NCI-H774 (cell line): Measurements from ENCODE around the gene BET1L.
"Not testable (repeated sequence)": the region's sequence is repeated elsewhere in the genome, so short reads cannot be mapped to it uniquely, and the experiment has no call there.

Experiments
- DNase-seq: peaks from one replicate; lab custom pipeline; 2025; lab: John Stamatoyannopoulos, UW

The BET1L gene

DNA sequence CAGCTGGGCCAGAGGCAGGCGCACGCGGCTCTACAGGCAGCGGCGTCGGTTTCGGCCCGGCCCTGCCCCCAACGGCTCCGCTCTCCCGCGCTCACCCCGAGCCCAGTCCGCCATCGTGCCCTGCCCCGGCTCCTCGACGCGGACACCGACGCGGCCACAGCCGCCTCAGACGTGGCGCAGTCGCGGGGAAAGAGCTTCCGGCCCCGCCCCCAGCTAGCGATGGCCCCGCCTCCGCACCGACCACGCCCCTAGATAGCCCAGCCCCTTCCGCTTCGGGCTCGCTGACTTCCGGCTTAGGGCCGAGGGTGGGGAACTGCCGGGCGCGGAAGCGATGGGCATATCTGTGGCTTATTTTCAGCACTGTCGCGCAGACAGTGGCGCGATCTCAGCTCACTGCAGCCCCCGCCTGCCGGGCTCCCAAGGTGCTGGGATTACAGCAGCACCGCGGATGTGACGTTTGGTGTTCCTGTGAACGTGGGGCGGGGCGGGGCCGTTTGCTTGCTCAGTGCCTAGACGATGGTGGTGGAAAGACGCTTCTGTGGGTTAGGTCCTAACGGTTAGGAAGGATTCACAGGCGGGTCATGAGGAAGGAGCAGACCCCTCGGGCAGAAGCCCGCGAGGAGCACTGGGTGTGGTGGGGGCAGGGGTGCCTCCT lies at the start of gene BET1L, which contains the start of gene RIC8A:
Gene BET1L, minus strand, starts transcription at position 192 of the 655 bp plus-strand sequence. Its CDS starts 78 bp downstream, at position 114.
Gene RIC8A, plus strand, starts transcription at position 501 of the 655 bp plus-strand sequence. CDS start 1,147 bp downstream, outside the sequence.
- peak; percentile 86 for DNase-seq

DNA sequence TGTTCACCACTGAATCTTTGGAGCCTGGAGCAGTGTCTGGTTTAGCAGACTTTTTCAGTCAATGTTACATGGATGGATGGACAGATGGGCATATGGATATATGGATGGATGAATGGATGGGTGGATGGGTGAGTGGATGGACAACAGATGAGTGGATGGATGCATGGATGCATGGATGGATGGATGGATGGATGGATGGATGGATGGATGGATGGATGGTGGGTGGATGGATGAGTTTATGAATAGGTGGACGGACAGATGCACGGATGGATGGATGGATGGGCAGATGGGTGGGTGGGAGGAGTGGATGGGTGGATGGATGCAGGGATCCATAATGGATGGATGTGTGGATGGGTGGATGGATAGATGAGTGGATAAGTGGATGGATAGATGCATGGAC lies 48.6 kb upstream of the BET1L start:
- DNase-seq: no peak

DNA sequence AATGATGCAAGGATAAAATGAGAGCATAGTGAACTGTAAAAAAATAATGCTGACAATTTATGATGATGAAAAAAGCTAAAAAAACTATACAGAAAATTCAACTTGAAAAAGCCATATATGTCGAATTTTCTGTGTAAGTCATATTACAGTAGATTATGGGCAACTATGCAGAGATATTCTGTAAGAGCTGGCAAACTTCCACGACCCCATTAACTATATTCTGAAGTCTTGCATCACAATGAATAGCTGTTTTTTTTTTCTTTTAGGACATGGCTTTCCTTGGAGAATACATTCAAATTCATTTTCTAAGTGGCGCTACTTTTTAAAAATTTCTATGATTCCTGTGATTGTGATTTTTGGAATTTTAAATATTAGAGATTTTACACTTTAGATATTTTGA lies 48.0 kb upstream of the BET1L start:
- no peak for DNase-seq

- DNase-seq: no peak
Observed at GRCh38 chr11:253886-254270, 46.7 kb upstream of the BET1L start.

- DNase-seq: no peak
Observed at GRCh38 chr11:253160-253885, 46.1 kb upstream of the BET1L start.

DNA sequence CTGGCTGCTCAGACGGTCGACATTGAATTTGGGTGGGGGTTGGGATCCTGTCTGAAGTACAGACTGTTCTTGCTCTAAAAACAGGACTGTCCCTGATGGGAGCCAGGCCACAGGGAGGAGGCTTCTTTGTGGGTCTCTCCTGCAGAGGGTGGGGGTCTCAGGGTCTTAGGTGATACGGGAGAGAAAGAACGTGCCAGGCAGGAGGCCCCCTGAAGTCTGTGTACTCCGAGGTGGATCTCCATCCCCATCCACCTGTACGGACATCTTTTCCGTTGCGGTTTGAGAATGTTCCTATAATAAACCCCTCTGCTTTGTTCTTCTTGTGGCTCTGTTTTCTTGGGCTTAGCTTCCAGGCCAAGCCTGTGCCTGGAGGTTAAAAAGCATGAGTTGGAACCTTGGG lies 45.5 kb upstream of the BET1L start:
- DNase-seq: no peak

GRCh38 chr11:251550-251949 lies 44.4 kb upstream of the BET1L start:
- DNase-seq: no peak

GRCh38 chr11:250740-251299 lies 43.6 kb upstream of the BET1L start:
- no peak for DNase-seq

GRCh38 chr11:250274-250673 lies 43.1 kb upstream of the BET1L start:
- no peak for DNase-seq

DNA sequence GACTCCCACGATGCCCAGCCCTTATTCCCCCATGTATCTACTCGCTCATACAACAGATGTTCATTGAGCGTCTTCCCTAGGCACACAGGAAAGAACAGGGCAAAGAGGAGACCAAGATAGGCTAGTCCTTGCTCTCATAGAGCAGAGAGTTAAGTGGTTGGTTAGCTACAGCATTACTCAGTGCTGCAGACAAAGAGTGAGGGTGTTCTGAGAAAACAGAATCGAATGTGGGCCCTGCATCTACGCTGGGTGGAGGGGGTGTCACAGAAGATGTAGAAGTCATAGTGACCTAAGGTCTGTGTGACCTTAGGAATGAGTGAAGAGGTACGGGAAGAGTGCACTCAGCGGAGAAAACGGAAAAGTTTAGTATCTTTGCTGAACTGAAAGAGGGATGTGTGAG lies 41.9 kb upstream of the BET1L start:
- DNase-seq: no peak

DNA sequence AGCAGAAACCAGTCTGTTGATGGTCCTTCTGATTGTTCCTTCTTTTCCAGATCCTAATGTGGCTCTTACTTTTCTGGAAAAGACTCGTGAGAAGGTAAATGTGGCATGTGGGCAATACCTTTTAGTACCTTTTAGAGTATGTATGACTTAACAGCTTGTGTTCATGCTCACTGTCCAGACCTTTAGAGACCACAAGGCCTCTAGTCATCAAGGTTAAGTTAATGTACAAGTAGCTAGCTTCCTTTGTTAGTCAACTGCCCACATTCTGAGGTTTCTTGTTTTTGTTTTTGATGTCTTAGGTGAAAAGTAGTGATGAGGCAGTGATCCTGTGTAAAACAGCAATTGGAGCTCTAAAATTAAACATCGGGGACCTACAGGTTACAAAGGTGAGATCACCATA lies 37.2 kb upstream of the BET1L start:
- no peak for DNase-seq

DNA sequence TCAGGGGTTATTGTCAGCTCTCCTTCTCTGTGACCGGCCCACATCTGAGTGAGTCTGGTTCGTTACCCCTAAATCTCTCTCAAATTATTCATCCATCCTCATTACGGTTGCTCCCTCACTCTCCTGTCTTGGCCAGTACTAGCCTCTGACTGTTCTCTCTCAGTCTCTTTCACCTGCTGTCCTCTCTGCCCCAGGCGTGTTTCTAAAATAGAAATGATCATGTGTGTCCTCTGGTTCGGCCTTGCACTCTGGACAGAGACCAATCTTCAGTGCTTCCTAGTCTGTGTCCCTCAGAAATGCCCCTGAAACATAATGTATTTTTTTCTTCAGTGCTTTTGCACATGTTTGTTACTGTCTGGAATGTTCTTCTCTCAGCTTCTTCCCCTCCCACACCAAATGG lies 34.4 kb upstream of the BET1L start:
- DNase-seq: no peak

- DNase-seq: no peak
Observed at GRCh38 chr11:240315-240714, 33.1 kb upstream of the BET1L start.

- DNase-seq: not testable (repeated sequence)
Observed at GRCh38 chr11:238346-238745, 31.1 kb upstream of the BET1L start.

DNA sequence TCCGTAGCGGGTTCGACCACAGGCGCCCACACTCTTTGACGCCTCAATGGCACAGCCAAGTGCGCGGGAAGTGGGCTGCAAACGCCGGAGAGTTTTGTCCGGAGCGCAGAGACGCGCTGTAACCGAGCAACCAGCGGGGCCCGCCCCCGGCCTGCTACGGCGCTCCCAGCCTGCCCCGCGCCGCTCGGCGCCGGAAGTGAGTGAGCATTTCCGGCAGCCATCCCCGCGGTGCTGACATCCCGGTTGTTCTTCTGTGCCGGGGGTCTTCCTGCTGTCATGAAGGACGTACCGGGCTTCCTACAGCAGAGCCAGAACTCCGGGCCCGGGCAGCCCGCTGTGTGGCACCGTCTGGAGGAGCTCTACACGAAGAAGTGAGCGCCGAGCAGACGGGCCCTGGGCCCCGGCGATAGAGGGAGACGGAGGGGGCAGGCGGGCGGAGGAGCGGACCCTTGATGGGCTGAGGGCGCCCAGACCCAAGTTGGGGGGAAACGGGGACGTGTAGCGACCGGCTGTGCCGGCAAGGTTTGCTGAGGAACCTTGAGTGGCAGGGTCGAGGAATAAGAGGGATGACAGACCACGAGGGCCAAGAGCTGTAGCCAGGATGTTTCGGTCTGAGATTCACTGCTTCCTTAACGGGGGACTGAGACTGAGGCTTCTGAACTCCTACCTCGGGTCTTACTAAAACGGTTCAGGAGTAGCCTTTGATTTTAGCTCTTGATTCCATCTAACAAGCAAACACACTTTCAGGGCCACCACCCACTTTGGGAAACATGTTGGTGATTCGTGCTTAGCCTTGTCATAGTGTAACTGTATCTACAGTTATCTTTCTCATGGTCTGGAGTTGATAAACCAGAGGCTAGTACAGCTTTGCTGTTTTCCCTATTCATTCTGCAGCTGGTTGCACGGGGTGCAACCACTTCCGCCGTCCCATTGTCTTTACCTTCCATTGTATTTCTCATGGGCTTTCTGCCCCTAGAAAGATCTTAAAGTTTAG lies 29.9 kb upstream of the BET1L start, which contains the start of gene PSMD13:
Gene PSMD13, plus strand, starts transcription at position 203 of the 994 bp plus-strand sequence. Its CDS starts 74 bp downstream, at position 277.
- DNase-seq: peak; percentile 73

- peak; percentile 73 for DNase-seq
Observed at GRCh38 chr11:235997-236773, 29.0 kb upstream of the BET1L start, which contains the start of gene SIRT3. Gene SIRT3, minus strand, starts transcription at chr11:236342. Its CDS starts 14 bp downstream, at chr11:236328.

DNA sequence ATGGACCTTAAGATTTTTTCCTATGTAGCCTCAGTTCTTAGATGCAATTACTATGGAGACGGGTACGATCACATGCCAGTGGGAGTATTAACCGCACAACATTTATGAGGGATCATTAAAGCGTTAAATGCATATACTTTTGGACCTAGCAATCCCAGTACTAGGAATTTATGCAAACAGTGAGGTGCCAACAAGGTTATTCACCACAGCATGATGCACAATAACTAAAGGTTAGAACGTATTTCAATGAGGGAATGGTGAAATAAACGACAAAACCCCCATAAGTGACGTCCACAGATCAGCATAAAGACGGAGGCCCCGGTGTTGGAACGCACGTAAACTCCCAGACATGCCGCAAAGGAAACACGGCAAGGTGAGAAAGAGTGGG lies 28.4 kb upstream of the BET1L start:
- DNase-seq: no peak

DNA sequence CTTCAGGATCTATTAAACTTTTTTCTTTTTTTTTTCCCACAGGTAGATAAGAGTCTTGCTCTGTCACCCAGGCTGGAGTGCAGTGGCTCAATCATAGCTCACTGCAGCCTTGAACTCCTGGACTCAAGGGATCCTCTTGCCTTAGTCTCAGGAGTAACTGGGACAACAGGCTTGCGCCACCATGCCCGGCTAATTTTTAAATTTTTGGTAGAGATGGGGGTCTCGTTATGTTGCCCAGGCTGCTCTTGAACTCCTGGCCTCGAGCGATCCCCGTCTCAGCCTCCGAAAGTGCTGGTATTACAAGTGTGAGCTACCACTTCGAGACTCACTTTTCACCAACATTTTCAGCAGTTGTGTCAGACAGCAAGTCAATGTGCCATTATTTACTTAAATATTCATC lies 28.0 kb upstream of the BET1L start:
- no peak for DNase-seq

- DNase-seq: no peak
Observed at GRCh38 chr11:232783-233565, 25.8 kb upstream of the BET1L start.

DNA sequence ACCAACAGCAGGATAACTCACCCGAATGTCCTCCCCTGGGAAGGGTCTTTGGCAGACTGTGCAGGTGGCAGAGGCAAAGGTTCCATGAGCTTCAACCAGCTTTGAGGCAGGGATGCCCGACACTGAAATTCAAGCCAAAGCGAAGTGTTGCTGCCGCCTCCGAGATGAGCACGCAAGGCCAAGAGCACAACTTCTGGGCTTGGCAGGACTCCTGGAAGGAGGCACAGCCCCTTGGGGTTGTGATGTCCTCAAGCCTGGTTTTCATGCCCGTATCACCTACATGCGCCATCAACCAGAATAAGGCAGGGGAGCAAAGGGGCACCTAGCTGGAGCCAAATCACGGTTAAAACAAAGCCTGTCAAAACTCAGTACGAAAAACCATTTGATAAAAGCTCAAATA lies 23.2 kb upstream of the BET1L start:
- DNase-seq: no peak
